GM23248 (cell line): ENCODE data around the gene TRERF1.

Experiments
- EZH2 ChIP-seq: fragments of 200-600 bp; sonication (generic); IDR thresholded peaks from 2 replicates; pipeline ENCODE4 v1.6.1; 2018; ENCODE audit warnings: antibody characterized with exemption, mild to moderate bottlenecking; ENCODE audit not compliant: insufficient read depth, poor library complexity, severe bottlenecking
- EZH2phosphoT487 ChIP-seq: fragments of 200-600 bp; sonication (generic); IDR thresholded peaks from 2 replicates; pipeline ENCODE4 v1.6.1; 2018; ENCODE audit warnings: antibody characterized with exemption, moderate library complexity, mild to moderate bottlenecking, low read depth; ENCODE audit not compliant: insufficient read depth

DNA sequence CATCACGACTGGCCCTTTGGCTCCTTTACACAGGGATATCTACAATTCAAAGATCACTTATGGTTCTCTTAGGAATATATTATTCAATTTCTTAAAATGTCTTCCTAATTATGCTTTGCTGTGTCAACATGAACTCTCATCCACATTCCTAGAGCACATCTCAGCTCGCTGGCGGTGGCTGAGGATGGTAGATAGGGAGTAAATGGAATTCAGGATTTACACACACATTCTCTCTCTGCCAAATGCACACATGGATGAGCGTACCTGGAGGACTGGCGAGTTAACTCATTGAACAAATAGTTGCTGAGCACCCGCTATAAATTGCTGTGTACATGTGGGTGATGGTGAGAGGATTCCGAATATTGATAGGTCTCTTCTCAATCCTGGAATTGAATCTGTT, 229.3 kb downstream of the TRERF1 start:
- no peak for TF ChIP-seq EZH2phosphoT487
- no peak for TF ChIP-seq EZH2
